Tibial nerve (tissue), 4 donors: Measurements from ENCODE around the gene SKI.

Experiments used
- CTCF ChIP-seq, 5 experiments: fragments of 200-600 bp in 3 of 5; fragments of 450-650 bp in 2 of 5; sonication (generic) in 3 of 5; IDR thresholded peaks; one replicate each; pipeline ENCODE4 v1.5.1; 2016 to 2019; ENCODE audit warnings: antibody characterized with exemption in 5 of 5, mild to moderate bottlenecking in 3 of 5, moderate library complexity in 2 of 5
- EP300 ChIP-seq, 2 donors: sonication (generic); formaldehyde crosslinking; IDR thresholded peaks; one replicate each; pipeline ENCODE4 v1.6.1; 2017; ENCODE audit warnings: antibody characterized with exemption in 2 of 2, mild to moderate bottlenecking in 1 of 2

GRCh38 chr1:2323451-2323974, 95.4 kb downstream of the SKI start:
- TF ChIP-seq CTCF (IDR thresholded peaks at IDR 0.05): no peak
- TF ChIP-seq EP300 (IDR thresholded peaks at IDR 0.05): no peak
